OCI-M2 (cell line): ENCODE results near the gene TAS2R42.

Experiments
- DNase-seq: peaks from one replicate; lab custom pipeline; 2025; ENCODE audit not compliant: unreplicated experiment; lab: John Stamatoyannopoulos, UW

TAS2R42 gene

GRCh38 chr12:11147420-11147819 is 39.3 kb downstream of the TAS2R42 start:
- DNase-seq = no peak

- no peak for DNase-seq
These were observed 42.4 kb downstream of the TAS2R42 start for GRCh38 chr12:11144297-11144696.

GRCh38 chr12:11143352-11143751 is 43.4 kb downstream of the TAS2R42 start:
- no peak for DNase-seq

GRCh38 chr12:11136075-11136474 is 50.7 kb downstream of the TAS2R42 start:
- no peak for DNase-seq
